CD4-positive, alpha-beta T cell treated with Interleukin-6 for 4 hours (primary cell): ENCODE data around the gene MXD4.
A peak's percentile ranks its signal among the peaks of the same experiment; 100 is the strongest.
"Not testable (repeated sequence)": the region's sequence is repeated elsewhere in the genome, so short reads cannot be mapped to it uniquely, and the experiment has no call there.

Experiments used
- DNase-seq: peaks from one replicate; pipeline ENCODE4 v3.0.0-alpha.2; 2020; ENCODE audit warnings: mixed read lengths

The MXD4 gene

DNA sequence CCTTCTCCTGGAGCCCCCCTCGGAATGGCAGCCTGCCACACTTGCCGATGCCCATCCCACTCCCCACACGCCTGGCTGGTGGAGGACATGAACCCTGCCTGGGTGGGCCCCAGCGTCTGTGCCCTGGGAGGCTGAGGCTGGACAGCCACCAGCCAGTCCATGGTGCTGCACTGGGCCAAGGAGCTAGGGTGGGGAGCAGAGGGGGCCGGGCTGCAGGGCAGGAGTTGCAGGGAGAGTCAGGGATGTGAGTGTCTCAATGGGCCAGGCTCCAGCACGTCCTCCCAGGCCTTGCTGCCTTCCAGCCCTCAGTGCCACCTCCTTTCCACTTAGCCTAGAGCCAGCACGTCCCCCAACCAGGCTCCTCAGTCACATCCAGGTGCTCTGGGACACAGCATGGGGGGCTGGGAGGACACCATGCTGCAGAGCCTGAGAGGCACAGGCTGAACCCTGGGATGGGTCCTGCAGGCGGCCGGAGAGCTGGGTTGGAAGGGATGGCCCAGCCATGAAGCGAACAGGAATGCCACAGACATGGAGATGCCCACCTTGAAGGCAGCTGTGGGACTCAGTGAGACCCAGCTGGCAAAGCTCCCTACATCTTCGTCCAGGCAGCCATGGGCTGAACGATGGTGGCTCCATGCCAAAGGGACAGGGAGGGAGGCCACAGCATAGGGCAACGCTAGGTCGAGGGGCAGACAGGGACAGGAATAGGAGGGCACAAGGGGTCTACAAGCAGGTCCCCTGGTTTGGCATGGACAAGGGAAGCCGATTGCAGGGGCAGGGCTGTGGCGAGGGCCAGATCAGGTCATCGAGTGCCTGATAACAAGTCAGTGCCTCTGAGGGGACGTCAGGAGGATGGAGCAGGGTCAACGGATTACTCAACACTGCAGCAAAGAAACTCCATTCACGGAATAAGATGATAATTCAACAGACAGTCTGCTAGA is 30.1 kb upstream of the MXD4 start:
- DNase-seq, result no peak

DNA sequence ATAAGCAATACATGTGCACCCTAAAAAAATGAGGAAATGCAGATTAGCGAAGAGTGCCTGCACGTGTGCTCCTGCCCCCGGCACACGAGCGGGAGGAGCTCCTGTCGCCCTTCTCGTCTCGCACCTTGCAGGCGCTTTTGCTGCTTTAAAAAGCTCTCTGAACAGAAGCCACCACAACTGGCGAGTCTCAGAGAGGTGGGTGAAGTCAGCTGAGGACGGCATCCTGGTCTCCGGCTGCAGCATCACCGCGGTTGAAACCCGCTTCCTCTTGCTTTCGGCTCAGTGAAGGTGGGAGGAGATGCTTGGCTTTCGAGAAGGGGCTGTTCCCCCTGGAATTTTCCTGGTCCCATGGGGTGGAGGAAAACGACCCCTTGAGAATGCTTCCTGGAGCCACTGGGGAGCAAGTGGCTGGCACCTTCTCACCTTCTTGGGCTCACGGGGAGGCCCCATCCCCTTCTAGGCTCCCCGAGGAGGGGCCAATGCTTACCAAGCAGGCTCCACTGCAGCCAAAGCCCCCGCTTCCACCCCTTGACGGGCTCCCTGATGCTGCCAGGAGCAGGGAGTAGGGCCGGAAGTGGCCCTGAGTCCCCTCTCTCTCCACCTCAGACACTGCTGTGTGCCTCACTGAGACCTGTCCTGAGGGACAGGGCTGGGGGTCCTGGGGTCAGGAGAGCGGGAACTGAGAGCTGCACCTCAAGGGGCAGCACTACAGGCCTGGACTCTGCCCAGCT is 29.2 kb upstream of the MXD4 start:
- peak; percentile 82 for DNase-seq

DNA sequence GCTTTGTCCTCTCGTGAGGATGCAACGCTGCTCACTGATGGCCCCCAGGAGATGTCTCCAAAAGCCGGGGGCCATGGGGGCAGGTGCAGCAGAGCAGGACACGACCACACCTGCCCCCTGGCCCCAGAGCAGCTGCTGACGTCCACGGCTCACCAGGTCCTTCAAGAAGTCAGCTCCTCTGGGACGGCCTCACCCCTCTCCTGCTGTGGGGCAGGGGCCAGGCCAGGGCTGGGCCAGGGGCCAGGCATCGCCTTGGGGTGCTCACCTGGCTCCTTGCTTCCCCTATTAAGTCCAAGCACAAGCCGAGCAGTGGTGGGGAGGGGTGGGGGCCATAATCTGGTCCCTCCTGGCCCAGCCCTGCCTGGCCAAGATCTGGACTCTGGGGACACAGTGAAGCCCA is 28.6 kb upstream of the MXD4 start:
- DNase-seq, result no peak

GRCh38 chr4:2289955-2290333 is 28.0 kb upstream of the MXD4 start:
- no peak for DNase-seq

DNA sequence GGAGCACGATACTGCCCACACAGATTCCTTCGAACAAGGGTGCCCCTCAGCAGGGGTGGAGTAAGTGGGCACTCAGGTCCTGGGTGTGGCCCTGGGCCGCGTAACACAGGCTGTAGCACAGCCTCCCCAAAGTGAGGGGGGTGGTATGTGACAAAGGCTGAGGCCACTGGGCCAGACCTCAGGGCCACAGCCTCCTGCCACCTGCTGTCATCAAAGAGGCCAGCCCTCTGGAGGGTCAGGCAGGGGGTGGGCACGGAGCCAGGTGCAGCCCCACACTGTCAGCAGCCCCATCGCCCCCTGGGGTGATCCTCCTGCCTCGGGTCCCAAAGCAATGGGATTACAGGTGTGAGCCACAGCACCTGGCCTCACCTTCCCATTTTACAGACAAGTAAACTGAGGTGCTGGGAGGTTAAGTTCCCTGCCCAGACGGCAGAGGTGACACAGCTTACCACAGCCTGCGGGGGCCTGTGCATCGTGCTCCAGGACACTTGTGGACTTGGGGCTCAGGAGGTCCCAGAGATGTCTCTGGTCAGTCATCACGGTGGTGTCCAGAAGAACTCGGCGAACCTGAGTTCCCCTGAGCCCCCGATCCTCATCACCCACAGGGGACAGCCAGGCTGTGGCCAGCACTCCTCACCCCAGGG is 27.5 kb upstream of the MXD4 start:
- no peak for DNase-seq

- DNase-seq, result no peak
Measured at GRCh38 chr4:2288051-2288541, 26.2 kb upstream of the MXD4 start.

DNA sequence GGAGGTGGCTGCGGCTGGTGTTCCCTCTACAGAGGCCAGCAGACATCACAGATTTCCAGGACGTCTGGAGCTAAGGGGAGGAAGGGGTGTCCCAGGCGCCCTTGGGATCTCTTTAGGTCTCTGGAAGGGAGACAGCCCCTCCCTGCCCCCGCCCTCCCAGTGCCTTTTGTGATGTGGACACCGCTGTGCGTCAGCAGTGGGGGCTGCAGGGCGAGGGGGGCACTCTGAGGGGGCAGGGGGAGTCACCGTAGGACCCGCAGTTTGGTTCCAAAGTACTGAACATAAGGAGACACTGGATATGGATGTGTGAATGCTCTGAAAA is 25.6 kb upstream of the MXD4 start:
- DNase-seq, result no peak

- no peak for DNase-seq
Measured at GRCh38 chr4:2286904-2287593, 25.1 kb upstream of the MXD4 start.

DNA sequence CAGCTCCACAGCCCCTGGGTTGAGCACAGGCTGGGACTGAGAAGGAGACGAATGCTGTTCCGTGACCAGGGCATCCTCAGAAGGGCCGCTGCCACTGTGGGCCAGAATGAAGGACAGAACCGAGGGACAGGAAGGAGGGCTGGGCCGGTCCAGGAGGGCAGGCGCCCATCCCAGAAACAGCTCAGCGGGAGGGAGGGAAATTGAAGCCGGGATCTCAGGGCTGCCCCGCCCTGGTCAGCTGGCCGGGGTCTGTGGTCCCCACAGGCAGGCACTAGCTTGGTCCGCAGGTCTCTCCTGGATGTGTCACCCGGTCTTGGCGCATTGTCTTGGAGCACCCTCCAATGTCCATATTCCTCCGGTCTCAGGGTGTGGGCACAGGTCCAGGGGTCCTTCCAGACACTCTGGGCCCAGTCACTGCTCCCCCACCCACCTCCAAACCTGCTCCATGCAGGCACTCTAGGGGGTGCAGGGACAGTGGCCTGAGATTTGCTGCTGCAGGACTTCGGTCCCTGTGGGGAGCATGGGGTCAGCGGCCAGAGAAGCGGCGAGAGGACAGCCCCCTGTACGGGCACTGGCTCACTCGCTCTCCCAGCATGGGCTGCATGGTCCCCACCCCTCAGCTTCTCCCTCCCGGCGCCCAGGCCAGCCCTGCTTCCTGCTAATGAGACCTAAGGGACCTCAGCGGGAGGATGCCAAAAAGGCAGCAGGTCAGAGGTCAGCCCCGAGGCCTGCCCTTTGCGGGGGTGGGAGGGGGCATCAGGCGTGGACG is 23.9 kb upstream of the MXD4 start:
- DNase-seq, result no peak

DNA sequence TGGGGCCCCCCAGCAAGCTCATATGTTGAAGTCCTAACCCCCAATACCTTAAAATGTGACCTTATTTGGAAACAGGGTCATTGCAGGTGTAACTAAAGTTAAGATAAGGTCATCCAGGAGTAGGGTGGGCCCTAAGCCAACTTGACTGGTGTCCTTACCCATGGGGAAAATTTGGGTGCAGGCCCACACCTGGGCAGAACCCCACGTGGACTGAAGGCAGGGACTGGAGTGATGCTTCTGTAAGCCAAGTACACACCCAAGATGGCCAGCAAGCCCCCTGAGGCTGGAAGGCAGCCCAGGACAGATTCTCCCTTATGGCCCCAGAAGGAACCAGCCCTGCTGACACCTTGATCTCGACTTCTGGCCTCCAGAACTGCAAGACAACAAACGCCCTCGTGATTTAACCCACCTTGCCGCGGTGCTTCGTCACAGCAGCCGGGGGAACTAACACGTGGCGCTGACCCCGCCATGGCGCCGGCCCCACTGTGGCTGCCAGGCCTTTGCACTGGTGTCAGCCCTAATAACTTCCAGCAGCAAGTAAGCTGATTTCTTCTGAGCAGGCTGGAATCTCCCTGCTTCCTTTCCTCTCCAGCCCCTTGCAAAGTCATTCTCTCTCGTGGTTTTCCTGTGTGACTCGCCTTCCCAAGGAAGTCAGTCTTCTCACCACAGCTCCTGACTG is 23.2 kb upstream of the MXD4 start:
- DNase-seq, result no peak

DNA sequence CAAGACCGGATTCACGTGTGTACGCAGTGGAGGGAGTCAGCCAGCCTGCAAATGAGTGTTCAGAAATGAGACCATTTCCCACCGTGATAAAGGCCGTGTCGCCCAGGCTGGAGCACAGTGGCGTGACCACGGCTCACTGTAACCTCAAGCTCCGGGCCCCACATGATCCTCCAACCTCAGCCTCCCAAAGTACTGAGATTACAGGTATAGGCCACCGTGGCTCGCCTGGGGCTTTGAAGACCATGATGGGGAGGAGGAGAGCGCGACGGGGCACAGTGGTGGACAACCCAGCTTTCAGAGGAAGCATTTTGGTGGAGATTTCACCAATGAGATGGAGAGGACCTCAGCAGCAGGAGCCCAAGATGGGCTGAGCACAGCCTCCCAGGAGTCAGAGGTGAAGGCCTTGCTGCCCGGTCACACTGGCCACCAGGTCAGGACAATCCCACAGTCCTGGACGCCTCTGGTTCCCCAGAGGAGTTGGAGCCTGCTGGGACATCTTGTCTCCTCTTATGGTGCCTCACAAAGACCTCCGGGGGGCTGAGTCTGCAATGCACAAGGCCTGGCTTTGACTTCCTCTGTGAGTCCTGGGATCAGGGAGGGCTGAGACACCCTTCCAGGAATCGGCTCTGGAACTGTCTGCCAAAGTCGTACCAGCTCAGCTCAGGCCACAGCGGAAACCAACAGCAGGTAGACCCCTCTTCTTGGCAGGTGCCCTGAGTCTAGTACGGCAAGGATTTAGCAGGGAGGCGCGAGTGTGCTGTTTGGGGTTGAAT is 22.4 kb upstream of the MXD4 start:
- no peak for DNase-seq

DNA sequence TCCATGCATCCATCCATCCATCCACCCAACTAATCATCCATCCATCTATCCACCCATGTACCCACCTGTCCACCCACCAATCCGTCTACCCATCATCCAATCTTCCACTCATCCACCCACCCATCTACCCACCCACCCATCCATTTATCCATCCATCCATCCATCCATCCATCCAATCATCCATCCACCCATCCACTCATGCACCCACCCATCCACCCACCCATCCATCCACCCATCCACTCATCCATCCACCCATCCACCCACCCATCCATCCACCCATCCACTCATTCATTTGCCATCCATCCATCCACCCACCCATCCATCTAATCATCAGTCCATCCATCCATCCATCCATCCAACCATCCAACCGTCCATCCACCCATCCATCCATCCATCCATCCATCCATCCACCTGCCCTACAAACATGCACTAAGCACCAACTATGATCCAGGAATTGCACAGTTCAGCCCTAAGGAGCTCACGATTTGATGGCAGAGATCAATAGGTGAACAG is 21.3 kb upstream of the MXD4 start:
- DNase-seq, result no peak

DNA sequence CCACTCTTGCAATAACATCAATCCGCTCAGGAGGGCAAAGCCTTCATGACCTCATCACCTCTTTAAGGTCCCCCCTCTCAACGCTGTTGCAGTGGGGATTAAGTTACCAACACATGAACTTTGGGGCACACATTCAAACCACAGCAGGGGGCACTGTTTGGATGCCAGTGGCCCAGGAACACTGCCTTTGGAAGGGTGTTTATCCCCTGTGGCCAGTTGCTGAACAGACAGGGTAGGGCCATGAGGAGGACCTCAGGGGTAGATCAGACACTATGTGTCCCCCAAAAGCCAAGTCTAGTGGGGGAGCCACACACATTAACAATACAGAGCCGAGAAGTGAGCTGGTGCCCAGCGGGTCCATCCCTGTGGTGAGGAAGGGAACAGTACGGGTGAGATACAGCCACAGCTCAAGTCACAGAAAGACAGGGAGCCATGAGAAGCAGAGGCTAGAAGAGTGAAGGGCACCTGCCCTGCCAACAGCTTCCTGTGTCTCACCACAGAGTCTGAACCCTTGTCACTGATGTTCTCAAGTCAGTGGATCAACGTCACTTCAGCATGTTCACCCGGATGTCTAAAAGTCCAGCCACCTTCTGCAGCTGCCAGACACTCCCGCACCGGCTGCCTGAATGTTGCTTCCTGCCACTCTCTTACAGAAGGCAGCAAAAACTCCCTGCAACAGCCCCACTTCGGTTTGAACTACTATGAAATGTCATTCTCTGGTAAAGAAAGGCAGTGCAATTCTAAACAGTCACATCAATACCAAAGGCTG is 19.9 kb upstream of the MXD4 start:
- peak; percentile 86 for DNase-seq

DNA sequence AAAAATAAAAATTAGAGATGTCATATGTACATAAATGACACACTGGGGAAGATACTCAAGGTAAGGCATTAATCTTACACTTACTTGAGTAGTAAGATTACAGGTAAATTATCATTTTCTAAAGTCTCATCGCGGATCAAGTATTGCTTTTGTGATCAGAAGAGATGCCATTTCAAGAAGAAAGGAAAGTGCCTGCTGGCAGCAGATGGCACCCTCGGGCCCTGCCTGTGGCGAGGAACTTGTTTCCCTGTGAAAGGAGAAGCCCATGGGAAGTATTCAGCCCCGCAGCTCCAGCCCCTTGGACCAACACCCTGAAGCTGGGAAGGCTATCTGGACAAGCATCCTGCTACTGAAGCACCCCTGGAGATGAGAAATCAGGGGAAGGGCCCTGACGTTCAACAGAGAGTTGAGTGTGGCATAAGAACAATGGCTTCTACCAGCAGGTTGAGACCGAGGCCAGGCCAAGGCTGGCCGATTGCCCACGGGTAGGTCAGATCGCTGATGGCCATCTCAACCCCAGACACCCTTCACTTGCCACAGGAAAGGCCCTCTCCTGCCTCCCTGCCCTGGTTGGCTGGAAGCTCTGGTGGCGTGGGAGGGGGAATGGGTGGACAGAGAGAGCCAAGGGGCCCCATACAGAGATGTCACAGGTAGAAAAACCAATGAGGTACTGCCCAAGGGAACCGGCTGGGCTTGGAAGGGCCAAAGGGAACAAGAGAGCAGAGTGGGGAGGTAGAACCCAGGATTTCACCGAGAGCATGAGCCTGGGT is 18.8 kb upstream of the MXD4 start:
- DNase-seq, result peak; percentile 22

DNA sequence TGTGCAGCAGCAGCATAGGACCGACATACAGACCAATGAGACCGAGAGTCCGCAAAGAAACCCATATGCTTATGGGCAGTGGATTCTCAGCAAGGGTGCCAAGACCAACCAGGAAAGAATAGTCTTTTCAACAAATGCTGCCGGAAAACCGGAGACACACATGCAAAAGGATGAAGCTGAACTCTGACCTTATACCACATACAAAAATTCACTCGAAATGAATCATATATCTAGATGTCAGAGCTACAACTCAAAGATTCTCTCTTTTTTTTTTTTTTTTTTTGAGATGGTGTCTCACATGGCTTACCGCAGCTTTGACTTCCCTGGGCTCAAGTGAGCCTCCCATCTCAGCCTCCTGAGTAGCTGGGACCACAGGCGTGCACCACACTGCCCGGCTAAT is 16.0 kb upstream of the MXD4 start:
- no peak for DNase-seq

- DNase-seq, result no peak
Measured at GRCh38 chr4:2276581-2277325, 14.8 kb upstream of the MXD4 start.

GRCh38 chr4:2275546-2276251 is 13.8 kb upstream of the MXD4 start:
- DNase-seq, result no peak

GRCh38 chr4:2275044-2275397 is 13.1 kb upstream of the MXD4 start:
- DNase-seq, result not testable (repeated sequence)
